Neural progenitor cell (in vitro differentiated cells): ENCODE data around the gene MAEL.

ENCODE experiments used
- CTCF ChIP-seq: fragments of 200-600 bp; sonication (generic); IDR thresholded peaks from 2 replicates; pipeline ENCODE4 v1.5.1; 2017; ENCODE audit warnings: antibody characterized with exemption, mild to moderate bottlenecking
- EZH2 ChIP-seq: fragments of 200-600 bp; sonication (generic); IDR thresholded peaks from 2 replicates; pipeline ENCODE4 v1.6.1; 2017; ENCODE audit warnings: antibody characterized with exemption, mild to moderate bottlenecking, moderate library complexity

DNA sequence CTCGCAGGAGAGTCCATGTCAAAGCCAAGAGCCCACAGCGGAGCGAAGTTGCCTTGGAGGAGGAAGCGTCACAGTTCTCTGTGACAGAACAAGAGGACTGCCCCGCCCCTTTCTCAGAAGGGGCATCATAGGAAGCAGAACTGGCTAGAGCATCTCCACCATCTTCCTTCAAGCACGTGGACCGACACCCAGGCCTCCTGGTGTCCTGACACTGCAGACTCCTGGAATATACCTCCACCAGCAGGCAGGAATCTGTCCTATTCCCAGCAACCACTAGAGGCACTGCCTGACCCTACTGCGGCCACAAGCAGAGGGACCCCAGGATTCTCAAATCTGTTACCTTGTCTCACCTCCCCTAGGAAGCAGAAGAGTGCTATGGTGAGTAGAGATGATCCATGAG, 63.3 kb downstream of the MAEL start:
- TF ChIP-seq CTCF: peak; percentile 65
- TF ChIP-seq EZH2: no peak
